ENCODE results near the gene SLC10A1.
"Not testable (repeated sequence)": the region's sequence is repeated elsewhere in the genome, so short reads cannot be mapped to it uniquely, and the experiment has no call there.

Gene SLC10A1

DNA sequence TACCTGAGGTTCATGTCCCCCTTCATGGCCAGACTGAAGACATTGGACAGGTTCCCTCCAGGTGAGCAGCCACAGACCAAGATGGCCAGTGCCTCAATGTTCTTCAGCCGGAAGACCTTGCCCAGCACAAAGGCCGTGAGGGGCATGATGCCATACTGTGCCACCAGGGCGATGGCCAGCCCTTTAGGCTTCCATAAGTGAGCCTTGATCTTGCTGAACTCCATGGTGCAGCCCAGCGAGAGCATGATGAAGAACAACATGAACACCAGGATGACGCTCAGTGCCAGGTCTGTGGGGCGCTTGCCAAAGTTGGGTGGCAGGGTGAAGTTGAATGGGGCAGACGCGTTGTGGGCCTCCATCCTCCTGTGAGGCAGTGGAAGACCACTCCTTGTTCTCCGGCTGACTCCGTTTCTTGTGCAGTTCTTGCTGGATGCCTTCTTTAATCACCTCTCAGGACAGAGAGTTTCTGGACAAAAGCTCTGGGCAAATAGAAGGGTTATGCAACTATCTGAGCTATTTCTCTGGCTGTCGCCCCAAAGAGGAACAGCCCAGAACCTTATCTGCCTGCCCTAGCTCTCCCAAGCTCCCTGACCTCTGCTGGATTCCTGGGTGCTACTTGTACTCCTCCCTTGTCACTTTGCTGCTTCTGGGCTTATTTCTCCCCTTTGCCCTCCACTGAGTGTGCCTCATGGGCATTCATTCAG lies at the start of gene SLC10A1:
Gene SLC10A1, minus strand, starts transcription at position 445 of the 704 bp plus-strand sequence. Its CDS starts 86 bp downstream, at position 359.
- no peak for DNase-seq (ENCODE audit: low read depth)

DNA sequence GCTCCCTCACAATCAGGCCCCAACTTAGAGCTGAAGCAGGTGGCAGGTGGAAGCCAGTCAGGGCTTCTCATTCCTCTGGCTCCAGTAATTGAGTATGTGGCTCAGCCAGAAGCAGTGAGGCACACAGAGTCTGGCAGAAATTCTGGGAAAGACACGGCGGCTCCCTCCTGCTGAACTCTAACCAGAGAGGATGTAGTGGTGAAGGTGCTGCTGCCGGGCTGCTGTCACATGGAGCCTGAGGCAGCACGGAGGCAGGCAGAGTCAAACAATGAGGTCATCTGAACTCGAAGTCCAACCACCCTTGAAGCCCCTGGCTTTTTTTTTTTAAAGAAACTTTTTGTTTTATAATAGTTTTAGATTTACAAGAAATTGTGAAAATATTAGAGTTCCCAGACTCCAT lies 48.7 kb upstream of the SLC10A1 start:
- DNase-seq (ENCODE audit: low read depth) = no peak

DNA sequence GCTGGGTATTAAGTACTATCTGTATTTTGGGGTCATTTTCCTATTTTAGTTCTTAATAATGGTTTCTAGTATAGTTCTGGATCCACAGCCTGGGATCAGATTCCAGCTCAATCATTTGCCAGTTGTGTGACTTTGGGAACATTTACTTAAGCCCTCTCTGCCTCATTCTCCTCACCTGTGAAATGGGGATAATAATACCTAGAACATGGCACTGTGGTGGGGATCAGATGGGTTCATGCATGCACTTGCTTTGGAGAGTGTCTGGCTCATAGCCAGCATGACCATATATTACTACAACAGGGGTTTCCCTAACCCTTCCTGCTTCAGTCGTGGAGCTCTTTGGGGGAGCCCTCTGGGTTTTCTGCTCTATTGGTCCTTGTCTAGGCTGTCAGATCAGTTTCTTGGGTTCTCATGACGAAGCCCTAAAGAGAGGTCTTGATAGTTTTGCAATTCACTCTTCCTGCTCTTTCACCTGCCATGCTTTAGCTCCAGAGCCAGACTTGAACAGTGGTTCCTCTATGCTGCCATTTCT lies 48.1 kb upstream of the SLC10A1 start:
- no peak for DNase-seq (ENCODE audit: low read depth)

DNA sequence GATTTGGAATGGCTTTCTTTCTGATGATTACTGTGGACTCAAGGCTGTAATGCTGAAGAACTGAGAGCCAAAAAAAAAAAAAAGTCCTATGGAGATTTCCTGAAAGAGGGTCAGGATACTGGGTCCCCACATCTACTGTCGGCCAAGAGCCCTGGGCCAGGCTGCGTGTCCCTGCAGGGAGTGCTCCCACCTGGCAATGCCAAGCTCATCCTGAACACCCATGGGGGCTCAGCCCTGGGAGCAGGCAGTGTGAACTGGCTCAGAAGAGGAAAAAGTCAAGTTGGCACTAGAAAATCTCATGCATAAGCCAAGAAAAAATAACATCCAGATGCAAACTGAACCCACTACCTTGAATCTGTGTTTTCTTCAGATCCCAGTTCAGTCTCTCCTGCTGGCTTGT lies 47.1 kb upstream of the SLC10A1 start:
- no peak for DNase-seq (ENCODE audit: low read depth)

DNA sequence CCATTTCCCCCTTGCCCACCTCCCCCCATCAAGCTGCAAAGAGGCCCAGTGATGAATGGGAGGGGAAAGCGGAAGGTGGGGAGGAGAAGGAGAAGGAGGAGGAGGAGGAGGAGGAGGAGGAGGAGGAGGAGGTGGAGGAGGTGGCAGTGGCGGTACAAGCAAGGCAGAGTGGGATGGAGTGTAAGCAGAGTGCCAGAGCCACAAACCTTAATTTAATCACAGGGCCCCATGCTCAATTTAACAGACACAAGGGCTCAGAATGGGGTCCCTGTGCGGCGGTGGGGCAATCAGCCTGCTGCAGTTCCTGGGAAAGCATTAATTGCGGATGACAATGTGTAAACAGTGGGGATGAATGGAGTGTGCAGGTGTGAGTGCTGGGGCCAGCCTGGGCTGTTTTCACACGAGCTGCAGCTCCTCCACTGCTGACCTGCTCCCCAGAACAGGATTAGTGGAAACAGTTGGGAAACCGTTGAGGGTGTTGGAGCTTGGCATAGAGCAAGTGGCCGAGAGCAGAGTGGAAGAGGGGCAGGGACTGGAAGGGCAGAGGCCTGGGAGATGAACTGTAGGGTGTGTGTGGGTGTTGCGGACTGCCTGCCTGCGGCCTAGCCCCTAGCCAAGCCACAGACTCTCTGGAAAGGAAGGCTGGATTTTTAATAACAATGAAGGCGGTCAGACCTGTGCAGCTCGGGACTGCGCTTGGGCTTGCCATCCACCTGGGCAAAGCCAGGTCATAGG lies 45.8 kb upstream of the SLC10A1 start:
- DNase-seq (ENCODE audit: low read depth) = no peak

DNA sequence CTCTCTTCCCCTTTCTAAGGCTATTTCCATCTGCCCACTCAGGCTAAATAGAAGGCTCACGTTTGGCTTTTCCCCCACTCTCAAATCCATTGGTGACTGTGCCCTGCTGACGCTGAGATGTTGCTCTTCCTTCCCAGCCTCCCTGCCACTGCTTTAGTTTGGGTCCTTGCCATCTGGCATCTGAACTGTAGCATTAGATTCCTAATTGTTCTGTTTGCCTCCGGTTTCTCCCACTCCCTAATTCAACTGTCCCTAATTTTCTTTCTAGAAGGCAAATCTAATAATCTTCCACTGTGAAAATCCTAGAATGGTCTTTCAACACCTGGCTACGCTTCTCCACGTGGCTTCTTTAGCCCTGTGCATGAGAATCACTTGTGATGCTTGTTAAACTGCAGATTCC lies 44.6 kb upstream of the SLC10A1 start:
- no peak for DNase-seq (ENCODE audit: low read depth)

DNA sequence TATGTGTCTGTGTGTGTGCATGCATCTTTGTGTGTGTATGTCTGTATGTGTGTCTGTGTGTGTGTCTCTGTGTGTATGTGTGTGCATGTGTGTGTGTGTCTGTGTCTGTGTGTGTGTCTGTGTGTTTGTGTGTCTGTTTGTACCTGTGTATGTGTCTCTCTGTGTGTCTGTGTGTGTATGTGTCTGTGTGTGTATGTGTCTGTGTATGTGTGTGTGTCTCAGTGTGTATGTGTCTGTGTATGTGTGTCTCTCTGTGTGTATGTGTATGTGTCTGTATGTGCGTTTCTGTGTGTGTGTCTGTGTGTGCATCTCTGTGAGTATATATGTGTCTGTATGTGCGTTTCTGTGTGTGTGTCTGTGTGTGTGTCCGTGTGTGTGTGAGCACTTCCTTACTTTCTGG lies 42.6 kb upstream of the SLC10A1 start:
- DNase-seq (ENCODE audit: low read depth) = no peak

DNA sequence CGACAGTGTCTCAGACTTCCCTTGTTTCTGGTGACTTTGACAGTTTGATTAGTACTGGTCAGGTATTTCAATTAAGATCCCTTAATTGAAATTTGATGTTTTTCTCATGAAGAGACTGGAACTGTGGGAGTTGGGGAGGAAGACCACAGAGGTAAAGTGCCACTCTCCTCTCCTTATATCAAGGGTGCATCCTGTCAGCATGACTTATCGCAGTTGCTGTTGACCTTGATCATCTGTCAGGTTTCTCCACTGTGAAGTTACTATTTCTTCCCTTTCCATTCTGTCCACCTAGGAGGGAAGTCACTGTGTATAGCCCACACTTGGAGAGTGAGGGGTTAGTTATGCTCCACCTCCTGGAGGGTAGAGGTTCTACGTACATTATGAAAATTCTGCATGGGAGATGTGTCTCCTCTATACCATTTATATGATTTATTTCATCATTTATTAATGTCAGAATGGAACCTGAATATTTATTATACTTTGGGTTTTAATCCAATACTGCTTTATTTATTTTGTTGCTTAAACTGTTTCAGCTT lies 41.9 kb upstream of the SLC10A1 start:
- no peak for DNase-seq (ENCODE audit: low read depth)

DNA sequence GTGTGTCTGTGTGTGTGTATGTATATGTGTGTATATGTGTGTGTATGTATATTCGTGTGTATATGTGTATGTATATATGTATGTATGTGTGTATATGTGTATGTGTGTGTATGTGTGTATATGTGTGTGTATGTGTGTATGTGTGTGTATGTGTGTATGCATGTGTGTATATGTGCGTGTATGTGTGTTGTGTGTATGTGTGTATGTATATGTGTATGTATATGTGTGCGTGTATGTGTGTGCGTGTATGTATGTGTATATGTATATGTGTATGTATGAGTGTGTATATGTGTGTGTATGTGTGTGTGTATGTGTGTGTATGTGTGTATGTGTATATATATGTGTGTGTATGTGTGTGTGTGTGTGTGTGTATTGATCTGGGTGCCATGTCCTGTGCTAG lies 31.8 kb upstream of the SLC10A1 start:
- DNase-seq (ENCODE audit: low read depth) = no peak

DNA sequence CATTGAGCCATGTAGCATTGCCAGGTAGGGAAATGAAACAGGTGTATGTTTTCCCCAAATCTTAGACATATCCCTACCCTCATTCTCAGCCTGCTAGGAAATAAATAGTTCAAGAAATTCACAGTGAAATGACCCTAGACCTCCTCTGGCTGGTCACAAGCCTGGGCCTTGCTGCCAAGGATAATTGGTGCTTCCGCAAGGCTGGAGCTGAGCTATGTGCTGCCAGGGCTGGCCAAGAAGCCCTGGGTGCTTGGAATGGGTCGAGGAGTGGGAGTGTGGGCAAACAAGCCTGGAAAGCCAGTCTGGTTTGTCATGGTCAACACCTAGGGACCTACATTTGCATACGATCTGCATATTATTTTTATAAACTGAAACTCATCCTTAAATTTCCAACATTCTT lies 31.3 kb upstream of the SLC10A1 start:
- no peak for DNase-seq (ENCODE audit: low read depth)

DNA sequence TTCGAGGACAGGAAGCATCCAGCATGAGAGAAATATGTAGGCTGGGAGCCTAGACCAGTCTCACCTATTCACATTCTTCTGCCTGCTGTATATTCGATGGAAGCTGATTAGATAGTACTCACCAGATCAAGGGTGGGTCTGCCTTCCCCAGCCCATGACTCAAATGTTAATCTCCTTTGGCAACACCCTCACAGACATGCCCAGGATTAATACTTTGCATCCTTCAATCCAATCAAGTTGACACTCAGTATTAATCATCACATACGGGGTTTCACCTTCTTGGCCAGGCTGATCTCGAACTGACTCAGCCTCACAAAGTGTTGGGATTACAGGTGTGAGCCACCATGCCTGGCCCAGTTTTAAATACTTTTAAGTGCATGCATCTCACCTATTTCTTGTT lies 30.5 kb upstream of the SLC10A1 start:
- no peak for DNase-seq (ENCODE audit: low read depth)

DNA sequence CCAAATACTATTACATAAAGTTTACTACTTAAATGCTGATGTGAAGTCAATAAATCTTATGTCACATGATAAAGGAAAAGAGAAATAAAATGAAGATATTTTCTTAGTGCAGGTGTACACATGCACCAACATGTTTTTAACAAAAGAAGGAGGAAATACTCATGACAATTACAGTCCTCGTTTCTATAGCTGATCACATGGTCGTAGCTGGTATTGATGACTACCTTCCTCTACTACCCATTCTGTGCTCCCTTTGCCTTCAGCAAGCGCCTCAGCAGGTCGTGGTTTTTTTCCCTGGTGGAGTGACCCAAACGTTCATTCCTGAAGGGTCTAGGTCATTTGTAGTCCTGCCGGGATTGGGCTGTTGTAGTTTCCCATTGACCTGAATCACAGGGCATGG lies 25.4 kb upstream of the SLC10A1 start:
- no peak for DNase-seq (ENCODE audit: low read depth)

DNA sequence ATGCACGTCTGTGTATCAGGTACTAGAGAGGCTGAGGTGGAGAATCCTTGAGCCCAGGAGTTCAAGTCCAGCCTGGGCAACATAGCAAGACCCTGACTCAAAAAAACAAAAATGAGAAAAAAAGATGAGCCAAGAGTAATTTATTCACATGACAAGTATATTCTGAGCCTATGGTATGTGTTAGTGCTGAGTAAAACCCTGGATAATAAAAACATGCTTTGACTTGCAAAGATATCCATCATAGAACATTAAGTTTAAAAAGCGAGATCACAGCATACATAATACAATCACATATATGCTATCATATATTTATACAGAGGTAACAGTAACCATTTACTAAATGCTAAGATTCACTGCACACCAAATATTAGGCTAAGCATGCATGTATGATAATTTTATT lies 23.9 kb upstream of the SLC10A1 start:
- DNase-seq (ENCODE audit: low read depth) = no peak

DNA sequence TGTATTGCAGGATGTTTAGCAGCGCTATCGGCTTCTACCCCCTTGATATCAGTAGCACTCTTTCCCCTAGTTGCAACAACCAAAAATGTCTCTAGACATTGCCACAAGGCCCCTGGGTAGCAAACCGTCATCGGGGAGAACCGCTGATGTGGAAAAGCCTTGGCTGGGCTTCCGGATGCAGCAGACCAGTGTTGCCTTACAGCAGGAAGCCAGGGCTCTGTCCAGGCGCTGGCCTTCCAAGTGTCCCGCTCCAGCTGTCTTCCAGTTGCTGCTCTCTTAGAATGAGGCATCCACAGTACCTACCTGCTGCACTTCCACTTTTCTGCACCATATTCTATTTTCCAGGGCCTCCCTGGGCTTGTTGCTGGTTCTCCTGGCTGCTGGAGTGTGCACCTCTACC lies 22.6 kb upstream of the SLC10A1 start:
- DNase-seq (ENCODE audit: low read depth) = no peak

DNA sequence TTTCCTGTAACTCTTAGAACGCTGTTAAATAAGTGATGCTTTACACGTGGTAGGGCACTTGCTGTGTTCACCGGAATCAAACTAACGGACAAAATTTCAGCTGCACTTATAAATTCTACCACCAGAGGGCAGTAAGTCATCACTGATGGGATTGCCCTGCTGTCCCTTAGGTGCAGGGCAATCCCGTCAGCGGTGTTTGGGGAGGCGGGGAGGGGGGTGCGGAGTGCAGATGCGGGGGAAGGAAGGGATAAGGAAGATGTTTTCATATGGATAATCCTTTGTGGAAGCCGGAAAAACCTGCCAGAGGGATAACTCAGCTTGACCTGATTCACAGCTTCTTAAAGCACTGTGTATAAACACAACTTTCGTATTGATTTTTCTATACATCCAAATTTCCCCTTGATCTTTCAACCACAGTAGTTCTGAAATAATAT lies 21.7 kb upstream of the SLC10A1 start:
- DNase-seq (ENCODE audit: low read depth) = peak; percentile 35

DNA sequence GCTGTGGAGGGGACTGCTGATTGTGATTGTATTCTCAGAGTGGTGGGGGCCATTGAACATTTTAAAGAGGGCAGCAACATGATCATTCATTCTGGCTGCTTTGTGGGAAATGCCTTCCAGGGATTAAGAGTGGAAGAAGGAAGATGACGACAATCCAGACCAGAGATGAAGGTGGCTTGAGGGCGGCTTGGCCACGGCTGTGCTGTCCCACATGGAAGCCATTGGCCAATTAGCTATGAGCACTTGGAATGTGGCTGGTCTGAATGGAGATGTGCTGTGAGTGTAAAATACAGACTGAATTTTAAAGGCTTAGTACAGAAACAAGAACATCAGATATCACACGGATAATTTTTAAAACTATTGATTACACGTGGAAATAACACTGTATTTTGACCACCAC lies 19.2 kb upstream of the SLC10A1 start:
- no peak for DNase-seq (ENCODE audit: low read depth)

DNA sequence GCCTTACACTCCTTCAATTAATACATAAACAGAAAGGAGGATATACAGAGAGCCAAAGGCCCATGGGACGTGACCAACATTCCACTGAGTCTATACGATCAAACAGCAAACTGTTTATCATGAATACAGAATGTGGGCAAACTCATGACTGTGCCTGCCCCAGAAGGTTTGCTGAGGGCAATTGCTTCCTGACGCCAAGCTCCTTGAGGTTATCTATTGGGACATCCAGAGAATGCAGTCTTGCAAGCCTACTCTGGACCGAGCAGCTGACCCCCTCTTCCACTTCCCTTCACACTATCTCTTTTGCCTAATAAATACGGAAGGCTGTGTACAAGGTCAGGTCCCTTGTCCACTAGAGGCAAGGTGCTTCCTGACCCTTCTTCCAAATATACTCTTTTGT lies 18.5 kb upstream of the SLC10A1 start:
- DNase-seq (ENCODE audit: low read depth) = no peak

DNA sequence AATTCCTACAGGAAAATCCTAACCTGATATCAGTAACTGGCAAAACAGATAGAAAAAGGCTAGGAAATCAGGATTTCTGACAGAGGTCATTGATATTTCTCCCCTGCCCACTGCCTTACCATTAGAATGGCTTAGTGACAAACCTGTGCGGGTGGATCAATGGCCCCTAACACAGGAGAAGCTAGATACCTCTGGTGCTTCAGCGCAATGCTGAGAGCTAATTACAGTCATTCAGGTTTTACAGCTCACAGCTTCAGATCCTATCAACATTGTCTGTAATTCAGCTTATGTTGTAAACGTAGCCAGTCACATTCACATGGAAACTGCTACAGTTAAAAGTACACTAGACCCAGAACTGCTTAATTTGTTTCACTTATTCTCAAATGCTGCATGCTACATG lies 17.4 kb upstream of the SLC10A1 start:
- DNase-seq (ENCODE audit: low read depth) = no peak

DNA sequence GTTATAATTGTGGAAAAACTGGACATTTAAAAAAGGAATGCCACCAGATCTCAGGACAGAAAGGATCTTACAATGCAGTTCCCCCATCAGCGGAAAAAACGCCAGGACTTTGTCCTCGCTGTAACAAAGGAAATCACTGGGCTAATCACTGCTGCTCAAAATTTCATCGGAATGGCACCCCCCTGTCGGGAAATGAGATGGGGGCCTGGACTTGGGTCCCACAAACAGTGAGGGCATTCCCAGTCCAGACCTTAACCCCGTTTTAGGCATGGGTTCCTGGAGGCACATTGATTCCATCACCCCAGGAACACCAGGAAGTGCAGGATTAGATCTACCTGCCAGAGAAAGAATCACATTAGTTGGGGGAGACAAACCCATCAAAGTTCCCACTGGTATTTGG lies 16.3 kb upstream of the SLC10A1 start:
- not testable (repeated sequence) for DNase-seq (ENCODE audit: low read depth)

DNA sequence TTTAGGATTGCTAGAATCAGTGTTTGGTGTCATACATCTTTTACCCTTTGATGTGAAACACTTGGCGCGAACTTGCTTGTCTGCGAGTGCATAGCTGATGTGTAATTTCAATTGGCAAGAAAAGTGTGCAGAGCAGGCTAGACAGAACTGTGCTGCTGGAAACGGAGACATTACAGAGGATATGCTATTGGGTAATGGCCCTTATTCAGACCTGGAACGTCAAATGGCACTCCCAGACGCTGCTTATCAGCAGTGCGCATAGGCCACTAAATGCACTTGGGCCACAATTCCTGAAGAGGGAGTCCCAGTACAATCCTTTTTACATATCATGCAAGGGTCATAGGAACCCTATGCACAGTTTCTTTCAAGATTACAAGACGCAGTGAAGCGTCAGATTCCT lies 15.7 kb upstream of the SLC10A1 start:
- DNase-seq (ENCODE audit: low read depth) = no peak

DNA sequence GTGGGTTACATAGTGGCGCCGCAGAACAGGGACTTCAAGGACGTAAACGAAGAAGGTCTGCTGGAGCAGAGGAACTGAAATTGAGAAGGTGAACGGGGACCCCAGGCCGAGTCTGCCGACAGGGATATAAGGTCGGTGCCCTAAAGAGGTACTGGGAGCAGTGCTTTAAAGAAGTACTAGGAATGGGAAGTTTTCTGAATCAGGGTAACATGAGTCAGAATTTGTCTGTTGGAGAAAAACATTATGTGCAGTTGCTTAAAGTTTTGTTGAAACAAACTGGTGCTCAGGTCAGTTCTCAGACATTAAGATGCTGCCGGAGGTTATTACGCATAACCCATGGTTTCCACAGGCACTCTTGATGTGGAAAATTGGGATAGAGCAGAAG lies 14.8 kb upstream of the SLC10A1 start:
- no peak for DNase-seq (ENCODE audit: low read depth)

DNA sequence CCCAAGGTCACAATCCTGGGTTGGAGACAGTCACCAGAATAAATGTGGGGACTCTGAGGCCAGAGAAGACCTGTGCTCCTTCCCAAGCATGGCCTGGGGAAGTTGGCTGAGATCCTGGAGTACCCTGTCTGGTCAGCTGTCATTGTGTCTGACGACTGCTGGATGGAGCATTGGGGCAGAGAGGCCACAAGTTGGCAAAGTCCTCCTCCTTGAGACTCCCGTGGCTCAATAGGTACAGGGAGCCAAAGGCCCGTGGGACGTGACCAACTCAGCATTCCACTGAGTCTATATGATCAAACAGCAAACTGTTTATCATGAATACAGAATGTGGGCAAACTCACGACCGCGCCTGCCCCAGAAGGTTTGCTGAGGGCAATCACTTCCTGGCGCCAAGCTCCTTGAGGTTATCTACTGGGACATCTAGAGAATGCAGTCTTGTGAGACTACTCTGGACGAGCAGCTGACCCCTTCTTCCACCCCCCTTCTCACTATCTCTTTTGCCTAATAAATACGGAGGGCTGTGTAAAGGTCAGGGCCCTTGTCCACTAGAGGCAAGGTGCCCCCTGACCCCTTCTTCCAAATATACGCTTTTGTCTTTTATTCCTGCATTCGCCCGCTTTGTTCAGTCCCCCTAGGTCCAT lies 14.3 kb upstream of the SLC10A1 start:
- no peak for DNase-seq (ENCODE audit: low read depth)
